ENCODE data around the gene PDIA5. TPM values are rescaled to one million over a fixed set of nuclear protein-coding genes. Genes with fewer than 3 reads are reported as not detected.
A peak's percentile ranks its signal among the peaks of the same experiment; 100 is the strongest.

The PDIA5 gene
- total and polyA plus RNA-seq, 4 donors = 15.5 to 38.6 (median 30.7) TPM

DNA sequence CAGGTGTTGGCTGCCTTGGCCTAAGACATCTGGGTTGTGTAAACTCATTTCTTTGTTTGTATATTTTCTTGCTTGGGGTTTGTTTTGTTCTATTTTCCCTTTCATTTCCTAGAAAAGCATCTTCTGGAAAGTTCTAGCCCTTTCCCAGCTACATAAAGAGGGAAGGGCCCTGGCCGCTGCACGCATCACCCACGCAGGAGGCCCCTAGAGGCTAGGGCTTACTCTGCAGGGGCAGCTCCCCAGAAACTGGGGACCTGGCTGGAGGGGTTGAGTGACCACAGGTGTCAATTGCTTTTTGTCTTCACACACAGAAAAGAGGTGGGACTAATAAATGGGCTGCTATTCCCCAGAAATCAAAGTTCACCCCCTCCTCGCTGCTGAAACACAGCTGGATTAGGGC, 52.6 kb downstream of the PDIA5 start:
- TF ChIP-seq, protein P1, sequence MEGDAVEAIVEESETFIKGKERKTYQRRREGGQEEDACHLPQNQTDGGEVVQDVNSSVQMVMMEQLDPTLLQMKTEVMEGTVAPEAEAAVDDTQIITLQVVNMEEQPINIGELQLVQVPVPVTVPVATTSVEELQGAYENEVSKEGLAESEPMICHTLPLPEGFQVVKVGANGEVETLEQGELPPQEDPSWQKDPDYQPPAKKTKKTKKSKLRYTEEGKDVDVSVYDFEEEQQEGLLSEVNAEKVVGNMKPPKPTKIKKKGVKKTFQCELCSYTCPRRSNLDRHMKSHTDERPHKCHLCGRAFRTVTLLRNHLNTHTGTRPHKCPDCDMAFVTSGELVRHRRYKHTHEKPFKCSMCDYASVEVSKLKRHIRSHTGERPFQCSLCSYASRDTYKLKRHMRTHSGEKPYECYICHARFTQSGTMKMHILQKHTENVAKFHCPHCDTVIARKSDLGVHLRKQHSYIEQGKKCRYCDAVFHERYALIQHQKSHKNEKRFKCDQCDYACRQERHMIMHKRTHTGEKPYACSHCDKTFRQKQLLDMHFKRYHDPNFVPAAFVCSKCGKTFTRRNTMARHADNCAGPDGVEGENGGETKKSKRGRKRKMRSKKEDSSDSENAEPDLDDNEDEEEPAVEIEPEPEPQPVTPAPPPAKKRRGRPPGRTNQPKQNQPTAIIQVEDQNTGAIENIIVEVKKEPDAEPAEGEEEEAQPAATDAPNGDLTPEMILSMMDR (IDR thresholded peaks at IDR 0.05; ENCODE audit: control extremely low read depth, extremely low read depth) = no peak
- Histone ChIP-seq H3K9me3 (ENCODE audit: control insufficient read depth in 4 of 4, insufficient read depth in 3 of 4, low read length in 3 of 4) (no peaks in the 10 kb centered on the region), H3K27me3 (ENCODE audit: control insufficient read depth in 3 of 3, insufficient read depth in 3 of 3, low read length in 2 of 3) (no peaks in the 10 kb centered on the region), H3K27ac (ENCODE audit: low read depth in 1 of 2, low read length in 1 of 2) (no peak overlapping the region), H3K4me3 (no peak overlapping the region), H3K9ac (ENCODE audit: insufficient read depth in 1 of 2, low read length in 2 of 2) (no peak overlapping the region), H3K36me3 (ENCODE audit: control insufficient read depth in 4 of 4, insufficient read depth in 4 of 4, low read length in 4 of 4) (peaks cover 2 to 39% (median 3%) of the 10 kb centered on the region in 4 donors), H3K4me1 (ENCODE audit: control insufficient read depth in 5 of 5, insufficient read depth in 5 of 5, low read length in 5 of 5) (peaks cover 0 to 4% (median 0%) of the 10 kb centered on the region in 5 donors)
- ATAC-seq (ENCODE audit: insufficient read depth, low FRiP score) (no peak), DNase-seq (peak in 1 of 3 donors; percentile 8)
- WGBS, 2 donors = 89 to 90% methylated on average over 4 of the region's 4 CpGs

DNA sequence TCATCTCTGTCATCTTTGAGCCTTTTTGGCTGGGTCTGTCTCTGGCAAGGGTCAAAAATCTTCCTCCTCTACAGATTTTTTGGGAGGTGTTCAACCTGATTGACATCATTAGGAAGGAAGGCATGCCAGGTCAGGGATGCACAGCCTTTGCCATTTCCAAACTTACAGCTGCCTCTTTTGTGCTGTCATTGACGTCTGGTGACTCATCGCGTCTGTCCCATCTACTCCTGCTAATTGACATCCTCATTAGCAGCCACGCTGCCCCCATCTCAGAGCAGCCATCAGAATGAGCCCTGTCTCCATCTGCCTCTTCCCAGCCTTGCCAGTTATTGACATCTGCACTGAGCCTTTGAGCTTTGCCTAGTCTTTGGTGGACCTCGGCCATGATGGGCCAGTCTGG, 53.0 kb downstream of the PDIA5 start:
- peaks cover 2 to 42% (median 3%) of the 10 kb centered on the region in 4 donors for H3K36me3 ChIP-seq (ENCODE audit: control insufficient read depth in 4 of 4, insufficient read depth in 4 of 4, low read length in 4 of 4)
- no peak for ATAC-seq (ENCODE audit: insufficient read depth, low FRiP score)
- WGBS, 2 donors = 82 to 85% methylated on average over 5 of the region's 5 CpGs

DNA sequence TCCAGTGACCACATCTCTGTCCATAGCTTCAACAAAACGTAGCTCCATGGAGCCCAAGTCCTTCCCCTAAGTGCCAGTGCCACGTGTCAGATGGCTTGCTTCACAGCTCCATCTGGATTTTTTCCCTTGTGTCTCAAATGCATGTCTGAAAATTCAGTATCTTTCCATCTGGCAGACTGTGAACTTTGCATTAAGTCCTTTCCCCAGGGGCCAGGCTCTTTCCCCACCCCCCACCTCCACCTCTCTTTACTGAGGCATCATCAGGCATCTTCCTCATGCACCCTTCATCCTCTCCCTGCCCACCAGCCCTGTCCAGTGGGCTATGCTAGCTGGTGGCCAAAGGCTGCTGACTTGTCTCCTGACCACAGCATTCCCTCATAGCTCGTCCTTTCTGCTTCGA, 53.7 kb downstream of the PDIA5 start:
- Histone ChIP-seq H3K36me3 (ENCODE audit: control insufficient read depth in 4 of 4, insufficient read depth in 4 of 4, low read length in 4 of 4) (peaks cover 2 to 39% (median 6%) of the 10 kb centered on the region in 4 donors), H3K9ac (ENCODE audit: insufficient read depth in 1 of 2, low read length in 2 of 2) (no peak overlapping the region), H3K9me3 (ENCODE audit: control insufficient read depth in 4 of 4, insufficient read depth in 3 of 4, low read length in 3 of 4) (no peaks in the 10 kb centered on the region), H3K4me1 (ENCODE audit: control insufficient read depth in 5 of 5, insufficient read depth in 5 of 5, low read length in 5 of 5) (peaks cover 0 to 4% (median 0%) of the 10 kb centered on the region in 5 donors), H3K4me3 (no peak overlapping the region), H3K27ac (ENCODE audit: low read depth in 1 of 2, low read length in 1 of 2) (no peak overlapping the region), H3K27me3 (ENCODE audit: control insufficient read depth in 3 of 3, insufficient read depth in 3 of 3, low read length in 2 of 3) (no peaks in the 10 kb centered on the region)
- DNase-seq (no peak), ATAC-seq (ENCODE audit: insufficient read depth, low FRiP score) (no peak)
- TF ChIP-seq, protein P1 (IDR thresholded peaks at IDR 0.05; ENCODE audit: control extremely low read depth, extremely low read depth) = no peak
- 86 to 88% methylated on average over 4 of the region's 4 CpGs for WGBS, 2 donors

More for the DNA sequence above, 53.0 kb downstream of the PDIA5 start:
- peak in 2 of 3 donors; percentile 19 to 31 for DNase-seq
- Histone ChIP-seq H3K9ac (ENCODE audit: insufficient read depth in 1 of 2, low read length in 2 of 2) (no peak overlapping the region), H3K27ac (ENCODE audit: low read depth in 1 of 2, low read length in 1 of 2) (no peak overlapping the region), H3K4me1 (ENCODE audit: control insufficient read depth in 5 of 5, insufficient read depth in 5 of 5, low read length in 5 of 5) (peaks cover 0 to 4% (median 0%) of the 10 kb centered on the region in 5 donors), H3K27me3 (ENCODE audit: control insufficient read depth in 3 of 3, insufficient read depth in 3 of 3, low read length in 2 of 3) (no peaks in the 10 kb centered on the region), H3K4me3 (no peak overlapping the region), H3K9me3 (ENCODE audit: control insufficient read depth in 4 of 4, insufficient read depth in 3 of 4, low read length in 3 of 4) (no peaks in the 10 kb centered on the region)
- TF ChIP-seq, protein P1 (IDR thresholded peaks at IDR 0.05; ENCODE audit: control extremely low read depth, extremely low read depth) = no peak

DNA sequence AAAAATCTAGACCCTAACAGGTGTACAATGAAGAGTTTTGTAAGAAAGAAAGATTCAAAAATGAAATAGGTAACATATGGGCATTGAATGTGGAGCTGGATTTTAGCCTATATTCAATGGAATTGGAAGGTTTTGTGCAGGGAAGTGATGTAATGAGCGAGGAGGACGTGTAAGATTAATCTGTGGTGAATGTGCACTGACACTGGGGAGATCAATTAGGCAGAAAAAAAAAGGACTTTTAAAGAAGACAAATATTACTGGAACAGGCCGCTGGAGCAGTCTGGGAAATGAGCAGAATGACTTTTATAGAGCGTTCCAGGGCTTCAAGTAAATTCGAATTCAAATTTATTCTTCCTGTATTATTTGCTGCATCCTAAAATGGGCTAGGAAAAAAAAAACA, 55.2 kb downstream of the PDIA5 start:
- Histone ChIP-seq H3K36me3 (ENCODE audit: control insufficient read depth in 4 of 4, insufficient read depth in 4 of 4, low read length in 4 of 4) (peaks cover 0 to 38% (median 5%) of the 10 kb centered on the region in 4 donors), H3K9me3 (ENCODE audit: control insufficient read depth in 4 of 4, insufficient read depth in 3 of 4, low read length in 3 of 4) (peaks cover 0 to 2% (median 0%) of the 10 kb centered on the region in 4 donors), H3K4me1 (ENCODE audit: control insufficient read depth in 5 of 5, insufficient read depth in 5 of 5, low read length in 5 of 5) (peaks cover 0 to 4% (median 0%) of the 10 kb centered on the region in 5 donors), H3K27ac (ENCODE audit: low read depth in 1 of 2, low read length in 1 of 2) (no peak overlapping the region), H3K4me3 (no peak overlapping the region), H3K9ac (ENCODE audit: insufficient read depth in 1 of 2, low read length in 2 of 2) (no peak overlapping the region), H3K27me3 (ENCODE audit: control insufficient read depth in 3 of 3, insufficient read depth in 3 of 3, low read length in 2 of 3) (no peaks in the 10 kb centered on the region)
- TF ChIP-seq, protein P1 (IDR thresholded peaks at IDR 0.05; ENCODE audit: control extremely low read depth, extremely low read depth) = no peak
- 80 to 81% methylated on average over 5 of the region's 5 CpGs for WGBS, 2 donors
- DNase-seq (no peak), ATAC-seq (ENCODE audit: insufficient read depth, low FRiP score) (no peak)

All from lung (tissue), 12 donors.